Vein endothelial cell (primary cell): ENCODE results near the gene CD27. TPM values are rescaled to one million over a fixed set of nuclear protein-coding genes. Genes with fewer than 3 reads are reported as not detected.

Experiments
- total RNA-seq: library from RNA; depleted of rRNA; stranded (reverse); fragments of >200 nt; gene quantifications from 2 replicates; pipeline ENCODE4 v1.2.3, GENCODE V29; 2012

Gene CD27
- not detected in 2 replicates for total RNA-seq

GRCh38 chr12:6444704-6445688 is at the start of gene CD27:
Gene CD27 (plus strand): TSS chr12:6444955. CDS start chr12:6445096, 141 bp downstream.

GRCh38 chr12:6451348-6452244 is 6.8 kb downstream of the CD27 start, which contains the start of gene TAPBPL:
Gene TAPBPL (plus strand): TSS chr12:6452042. CDS start chr12:6452249, 207 bp downstream.

GRCh38 chr12:6470375-6471163 is 25.8 kb downstream of the CD27 start, which contains the start of gene VAMP1:
Gene VAMP1 (minus strand): TSS chr12:6470677. CDS start chr12:6470531, 146 bp downstream.

GRCh38 chr12:6492838-6493496 is 48.2 kb downstream of the CD27 start, which contains the start of gene MRPL51:
Gene MRPL51 (minus strand): TSS chr12:6493262. CDS start chr12:6493136, 126 bp downstream.

GRCh38 chr12:6493497-6494257 is 48.9 kb downstream of the CD27 start, which contains the start of gene NCAPD2:
Gene NCAPD2 (plus strand): TSS chr12:6494102. CDS start chr12:6495099, 997 bp downstream.

Other genes with a start within 250 kb of the CD27 start
- gene CD9, start 244.6 kb upstream of the CD27 start, total RNA-seq, result 824 and 1,145 TPM in 2 replicates
- under 0.01 TPM in 1 of 2 replicates, not detected in the other for gene PLEKHG6, start 134.3 kb upstream of the CD27 start, total RNA-seq
- 123 and 161 TPM in 2 replicates for gene TNFRSF1A, start 102.9 kb upstream of the CD27 start, total RNA-seq
- 0.10 and 0.65 TPM in 2 replicates for gene SCNN1A, start 69.4 kb upstream of the CD27 start, total RNA-seq
- 108 and 135 TPM in 2 replicates for gene LTBR, start 60.8 kb upstream of the CD27 start, total RNA-seq
- gene TAPBPL, start 7.1 kb downstream of the CD27 start, total RNA-seq, result 8.2 and 9.3 TPM in 2 replicates
- gene VAMP1, start 25.7 kb downstream of the CD27 start, total RNA-seq, result 4.6 and 4.8 TPM in 2 replicates
- gene MRPL51, start 48.3 kb downstream of the CD27 start, total RNA-seq, result 80.0 and 92.2 TPM in 2 replicates
- gene NCAPD2, start 49.1 kb downstream of the CD27 start, total RNA-seq, result 38.2 and 48.4 TPM in 2 replicates
- 6,940 and 9,259 TPM in 2 replicates for gene GAPDH, start 89.6 kb downstream of the CD27 start, total RNA-seq
- gene IFFO1, start 111.1 kb downstream of the CD27 start, total RNA-seq, result 9.7 and 12.7 TPM in 2 replicates
- 35.3 and 40.0 TPM in 2 replicates for gene NOP2, start 123.3 kb downstream of the CD27 start, total RNA-seq
- gene CHD4, start 162.4 kb downstream of the CD27 start, total RNA-seq, result 225 and 228 TPM in 2 replicates
- gene LPAR5, start 191.0 kb downstream of the CD27 start, total RNA-seq, result 0.10 TPM in 1 of 2 replicates, not detected in the other
- 0.57 and 1.6 TPM in 2 replicates for gene ACRBP, start 202.5 kb downstream of the CD27 start, total RNA-seq
- gene ING4, start 218.2 kb downstream of the CD27 start, total RNA-seq, result 37.7 and 40.8 TPM in 2 replicates
- gene ZNF384, start 244.4 kb downstream of the CD27 start, total RNA-seq, result 30.2 and 31.4 TPM in 2 replicates